GM12873 (cell line): ENCODE measurements around the gene NFIB.

Experiments used
- TF ChIP-seq, protein P1 (sequence below): IDR thresholded peaks from 2 replicates; pipeline ENCODE4 v1.5.1; 2012; ENCODE audit warnings: low read depth, mild to moderate bottlenecking, moderate library complexity, low read length, control low read depth; ENCODE audit not compliant: insufficient read depth; ENCODE audit errors: missing control alignments

The NFIB gene

DNA sequence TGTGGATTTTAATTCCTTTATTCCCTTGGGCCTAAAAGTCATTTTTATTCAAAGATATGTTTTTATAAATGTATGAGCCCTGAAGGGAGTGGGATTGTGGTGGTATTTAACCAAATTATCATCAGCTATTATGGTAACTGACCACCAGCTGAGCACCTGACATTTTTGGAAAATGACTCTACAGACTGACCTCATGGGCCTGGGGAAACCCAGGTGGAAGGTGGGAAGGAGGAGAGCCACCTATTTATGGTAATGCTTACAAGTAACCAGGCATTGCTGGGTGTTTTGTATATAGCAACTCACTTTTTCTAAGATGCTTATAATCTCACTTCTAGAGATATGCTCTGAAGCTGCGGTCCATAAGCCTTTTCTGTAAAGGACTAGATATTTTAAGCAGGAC is 22.3 kb upstream of the NFIB start:
- TF ChIP-seq, protein P1, sequence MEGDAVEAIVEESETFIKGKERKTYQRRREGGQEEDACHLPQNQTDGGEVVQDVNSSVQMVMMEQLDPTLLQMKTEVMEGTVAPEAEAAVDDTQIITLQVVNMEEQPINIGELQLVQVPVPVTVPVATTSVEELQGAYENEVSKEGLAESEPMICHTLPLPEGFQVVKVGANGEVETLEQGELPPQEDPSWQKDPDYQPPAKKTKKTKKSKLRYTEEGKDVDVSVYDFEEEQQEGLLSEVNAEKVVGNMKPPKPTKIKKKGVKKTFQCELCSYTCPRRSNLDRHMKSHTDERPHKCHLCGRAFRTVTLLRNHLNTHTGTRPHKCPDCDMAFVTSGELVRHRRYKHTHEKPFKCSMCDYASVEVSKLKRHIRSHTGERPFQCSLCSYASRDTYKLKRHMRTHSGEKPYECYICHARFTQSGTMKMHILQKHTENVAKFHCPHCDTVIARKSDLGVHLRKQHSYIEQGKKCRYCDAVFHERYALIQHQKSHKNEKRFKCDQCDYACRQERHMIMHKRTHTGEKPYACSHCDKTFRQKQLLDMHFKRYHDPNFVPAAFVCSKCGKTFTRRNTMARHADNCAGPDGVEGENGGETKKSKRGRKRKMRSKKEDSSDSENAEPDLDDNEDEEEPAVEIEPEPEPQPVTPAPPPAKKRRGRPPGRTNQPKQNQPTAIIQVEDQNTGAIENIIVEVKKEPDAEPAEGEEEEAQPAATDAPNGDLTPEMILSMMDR: no peak

GRCh38 chr9:14331120-14331519 is 17.2 kb upstream of the NFIB start:
- TF ChIP-seq, protein P1: no peak

- TF ChIP-seq, protein P1: no peak
Measured at GRCh38 chr9:14327036-14327435, 13.1 kb upstream of the NFIB start.

- TF ChIP-seq, protein P1: no peak
Measured at GRCh38 chr9:14326264-14326826, 12.4 kb upstream of the NFIB start.

DNA sequence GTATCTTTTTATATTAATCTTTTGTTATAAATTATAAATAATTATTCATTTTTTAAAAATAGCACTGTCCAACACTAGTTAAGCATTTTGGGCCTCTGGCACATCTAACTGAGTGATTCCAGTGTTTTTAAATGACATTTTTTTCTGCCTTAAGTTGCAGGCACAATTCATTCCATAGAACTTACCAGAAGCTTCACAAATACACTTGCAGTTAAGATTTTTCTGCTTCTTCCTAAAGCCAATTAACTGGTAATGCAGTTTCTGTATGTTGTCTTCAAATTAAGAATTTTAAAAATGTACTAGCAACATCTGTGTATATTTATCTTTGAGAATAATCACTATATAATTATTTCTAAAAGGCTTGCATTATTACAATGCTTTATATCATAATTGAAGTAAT is 11.2 kb upstream of the NFIB start:
- TF ChIP-seq, protein P1: no peak

GRCh38 chr9:14323985-14324650 is 10.2 kb upstream of the NFIB start:
- TF ChIP-seq, protein P1: no peak

- TF ChIP-seq, protein P1: no peak
Measured at GRCh38 chr9:14323083-14323971, 9.4 kb upstream of the NFIB start.
